ENCODE results near the gene TFPT. TPM values are rescaled to one million over a fixed set of nuclear protein-coding genes. Genes with fewer than 3 reads are reported as not detected.

The TFPT gene
- total RNA-seq, 1 experiment from 2014 or later = 34.2 TPM

DNA sequence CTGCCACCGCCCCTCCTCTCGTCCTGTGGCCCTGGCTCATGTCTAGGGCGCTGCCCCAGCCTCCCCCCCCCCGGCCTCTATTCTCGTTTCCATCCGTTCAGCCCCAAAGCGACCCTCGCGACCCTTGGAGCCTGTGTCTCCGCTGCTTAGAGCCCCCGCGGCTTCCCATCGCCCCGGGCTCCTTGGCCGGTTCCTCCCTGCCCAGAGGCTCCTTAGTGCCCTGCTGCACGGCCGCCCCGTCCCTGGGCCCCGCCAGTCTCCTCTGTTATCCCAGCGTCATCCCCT lies 12.9 kb upstream of the TFPT start:
- no TSS peak for BruUV-seq (replicated peaks)
- TF ChIP-seq, protein P1, sequence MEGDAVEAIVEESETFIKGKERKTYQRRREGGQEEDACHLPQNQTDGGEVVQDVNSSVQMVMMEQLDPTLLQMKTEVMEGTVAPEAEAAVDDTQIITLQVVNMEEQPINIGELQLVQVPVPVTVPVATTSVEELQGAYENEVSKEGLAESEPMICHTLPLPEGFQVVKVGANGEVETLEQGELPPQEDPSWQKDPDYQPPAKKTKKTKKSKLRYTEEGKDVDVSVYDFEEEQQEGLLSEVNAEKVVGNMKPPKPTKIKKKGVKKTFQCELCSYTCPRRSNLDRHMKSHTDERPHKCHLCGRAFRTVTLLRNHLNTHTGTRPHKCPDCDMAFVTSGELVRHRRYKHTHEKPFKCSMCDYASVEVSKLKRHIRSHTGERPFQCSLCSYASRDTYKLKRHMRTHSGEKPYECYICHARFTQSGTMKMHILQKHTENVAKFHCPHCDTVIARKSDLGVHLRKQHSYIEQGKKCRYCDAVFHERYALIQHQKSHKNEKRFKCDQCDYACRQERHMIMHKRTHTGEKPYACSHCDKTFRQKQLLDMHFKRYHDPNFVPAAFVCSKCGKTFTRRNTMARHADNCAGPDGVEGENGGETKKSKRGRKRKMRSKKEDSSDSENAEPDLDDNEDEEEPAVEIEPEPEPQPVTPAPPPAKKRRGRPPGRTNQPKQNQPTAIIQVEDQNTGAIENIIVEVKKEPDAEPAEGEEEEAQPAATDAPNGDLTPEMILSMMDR (IDR thresholded peaks at IDR 0.05; ENCODE audit: unreplicated experiment) = no peak
- Mint-ChIP-seq H3K27me3 (ENCODE audit: unreplicated experiment) (no peaks in the 10 kb centered on the region), H3K27ac (ENCODE audit: unreplicated experiment) (no peak overlapping the region), H3K4me3 (ENCODE audit: low read depth, unreplicated experiment) (no peak overlapping the region), H3K36me3 (ENCODE audit: insufficient read depth, unreplicated experiment) (peaks cover 51% of the 10 kb centered on the region), H3K9me3 (ENCODE audit: low read depth, unreplicated experiment) (no peaks in the 10 kb centered on the region), H3K4me1 (ENCODE audit: low read depth, unreplicated experiment) (no peaks in the 10 kb centered on the region)
- no peak for DNase-seq
- CTCF ChIA-PET = interaction anchor here (0.6 kb wide), 1 partner anchor 195 kb away, joined by 3 read pairs; no protein-coding TSS in a partner anchor
- intact Hi-C loops (cut with micrococcal nuclease; ENCODE audit: unreplicated experiment) = no loop called here

DNA sequence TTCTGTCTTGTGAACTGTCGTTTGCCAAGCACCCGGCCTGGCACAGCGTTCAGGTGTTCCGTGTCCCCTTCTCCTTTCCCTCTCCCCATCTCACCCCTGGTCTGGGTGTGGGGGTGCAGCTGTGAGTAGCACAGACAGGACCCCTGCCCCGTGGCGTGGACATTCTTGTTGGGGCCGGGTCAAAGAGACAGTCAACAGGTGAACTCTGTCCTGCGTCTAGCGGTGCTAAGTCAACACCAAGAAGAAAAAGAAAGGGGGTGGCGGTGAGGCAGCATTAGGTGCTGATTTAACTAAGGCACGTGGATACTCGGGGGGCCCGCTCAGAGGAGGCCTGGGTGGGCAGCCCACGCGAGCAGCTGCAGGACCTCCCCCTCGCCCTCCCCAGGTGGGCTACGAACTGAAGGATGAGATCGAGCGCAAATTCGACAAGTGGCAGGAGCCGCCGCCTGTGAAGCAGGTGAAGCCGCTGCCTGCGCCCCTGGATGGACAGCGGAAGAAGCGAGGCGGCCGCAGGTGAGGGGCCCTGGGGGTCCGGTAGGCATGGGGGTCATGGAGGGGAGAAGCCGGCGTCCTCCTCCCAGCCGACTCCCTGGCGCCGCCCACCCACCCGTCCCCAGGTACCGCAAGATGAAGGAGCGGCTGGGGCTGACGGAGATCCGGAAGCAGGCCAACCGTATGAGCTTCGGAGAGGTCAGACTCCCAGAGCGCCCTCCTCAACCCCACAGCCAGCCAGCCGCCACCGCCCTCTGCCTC lies 12.4 kb upstream of the TFPT start:
- H3K27me3 Mint-ChIP-seq (ENCODE audit: unreplicated experiment) = no peaks in the 10 kb centered on the region
- TF ChIP-seq, protein P1 (IDR thresholded peaks at IDR 0.05; ENCODE audit: unreplicated experiment) = no peak
- BruUV-seq (replicated peaks) = no TSS peak
- peaks cover 56% of the 10 kb centered on the region for H3K36me3 Mint-ChIP-seq (ENCODE audit: insufficient read depth, unreplicated experiment)
- DNase-seq = no peak
- no peak overlapping the region for H3K4me3 Mint-ChIP-seq (ENCODE audit: low read depth, unreplicated experiment)
- H3K9me3 Mint-ChIP-seq (ENCODE audit: low read depth, unreplicated experiment) = no peaks in the 10 kb centered on the region
- no peak overlapping the region for H3K27ac Mint-ChIP-seq (ENCODE audit: unreplicated experiment)
- CTCF ChIA-PET = no interaction called here
- intact Hi-C loops (cut with micrococcal nuclease; ENCODE audit: unreplicated experiment) = no loop called here
- H3K4me1 Mint-ChIP-seq (ENCODE audit: low read depth, unreplicated experiment) = no peaks in the 10 kb centered on the region

DNA sequence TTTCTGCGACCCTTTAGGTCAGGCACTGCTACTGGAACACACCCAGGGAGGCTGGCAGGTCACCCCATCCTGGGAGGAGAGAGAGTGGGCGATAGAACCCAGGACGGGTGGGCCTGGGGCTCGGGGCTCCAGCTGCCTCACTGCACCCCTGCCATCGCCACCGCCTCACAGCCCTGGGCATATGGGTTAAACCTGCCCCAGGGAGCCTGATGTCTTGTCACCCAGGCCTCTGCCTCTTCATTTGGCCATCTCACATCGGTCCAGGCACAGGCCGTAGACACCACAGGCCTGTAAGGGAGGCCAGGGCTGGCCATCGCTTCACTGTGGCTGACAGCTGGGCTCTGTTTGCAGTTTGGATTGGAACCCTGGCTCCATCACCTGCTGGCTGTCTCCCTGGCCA lies 10.3 kb upstream of the TFPT start:
- no peaks in the 10 kb centered on the region for H3K4me1 Mint-ChIP-seq (ENCODE audit: low read depth, unreplicated experiment)
- H3K36me3 Mint-ChIP-seq (ENCODE audit: insufficient read depth, unreplicated experiment) = peaks cover 53% of the 10 kb centered on the region
- DNase-seq = no peak
- no TSS peak for BruUV-seq (replicated peaks)
- no peaks in the 10 kb centered on the region for H3K9me3 Mint-ChIP-seq (ENCODE audit: low read depth, unreplicated experiment)
- H3K27ac Mint-ChIP-seq (ENCODE audit: unreplicated experiment) = no peak overlapping the region
- TF ChIP-seq, protein P1 (IDR thresholded peaks at IDR 0.05; ENCODE audit: unreplicated experiment) = no peak
- H3K4me3 Mint-ChIP-seq (ENCODE audit: low read depth, unreplicated experiment) = no peak overlapping the region
- no peaks in the 10 kb centered on the region for H3K27me3 Mint-ChIP-seq (ENCODE audit: unreplicated experiment)
- intact Hi-C loops (cut with micrococcal nuclease; ENCODE audit: unreplicated experiment) = no loop called here
- CTCF ChIA-PET = no interaction called here

DNA sequence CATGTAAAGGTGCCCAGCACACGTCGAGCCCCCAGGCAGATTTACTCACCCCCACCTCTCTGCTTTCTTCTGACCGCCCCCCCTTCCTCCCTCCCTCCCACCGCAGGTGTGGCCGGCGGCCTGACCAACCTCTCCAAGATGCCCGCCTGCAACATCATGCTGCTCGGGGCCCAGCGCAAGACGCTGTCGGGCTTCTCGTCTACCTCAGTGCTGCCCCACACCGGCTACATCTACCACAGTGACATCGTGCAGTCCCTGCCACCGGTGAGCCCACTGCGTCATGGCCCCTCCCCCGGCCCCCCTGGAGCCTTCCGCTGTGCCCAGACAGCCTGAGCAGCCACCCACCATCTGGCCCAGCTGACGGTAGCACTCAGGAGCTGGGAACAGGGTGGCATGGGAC lies 8.9 kb upstream of the TFPT start:
- Mint-ChIP-seq H3K4me3 (ENCODE audit: low read depth, unreplicated experiment) (no peak overlapping the region), H3K27ac (ENCODE audit: unreplicated experiment) (no peak overlapping the region), H3K27me3 (ENCODE audit: unreplicated experiment) (no peaks in the 10 kb centered on the region), H3K9me3 (ENCODE audit: low read depth, unreplicated experiment) (no peaks in the 10 kb centered on the region), H3K36me3 (ENCODE audit: insufficient read depth, unreplicated experiment) (peaks cover 61% of the 10 kb centered on the region), H3K4me1 (ENCODE audit: low read depth, unreplicated experiment) (no peaks in the 10 kb centered on the region)
- TF ChIP-seq, protein P1 (IDR thresholded peaks at IDR 0.05; ENCODE audit: unreplicated experiment) = no peak
- CTCF ChIA-PET = interaction anchor here (0.6 kb wide), 1 partner anchor 94 kb away, joined by 3 read pairs; no protein-coding TSS in a partner anchor
- BruUV-seq (replicated peaks) = no TSS peak
- DNase-seq = no peak
- intact Hi-C loops (cut with micrococcal nuclease; ENCODE audit: unreplicated experiment) = no loop called here

All from Calu3 (cell line).